Common myeloid progenitor, CD34-positive (primary cell): Measurements from ENCODE around the gene ROBO1.

Experiments
- CTCF ChIA-PET: fragments of 350-600 bp; sonication (Branson Sonifier 250); formaldehyde crosslinking; loops from one replicate; lab custom pipeline; 2021; ENCODE audit warnings: antibody characterized with exemption; lab: Charles Lee
- POLR2A ChIA-PET: fragments of 350-600 bp; sonication (Branson Sonifier 250); formaldehyde crosslinking; loops from one replicate; lab custom pipeline; 2021; ENCODE audit warnings: antibody characterized with exemption; lab: Charles Lee
- DNase-seq, 3 donors: peaks; one replicate each; pipeline versions ENCODE4 v3.0.0 to v3.0.0-alpha.2; 2013
- H3K27ac ChIP-seq, 2 experiments: 1 replicate in 1 of 2; 2 replicates in 1 of 2; pipeline ENCODE4 v1.7.0; 2013; ENCODE audit warnings: inconsistent platforms in 2 of 2, low read length in 2 of 2, mild to moderate bottlenecking in 2 of 2, low read depth in 1 of 2, moderate library complexity in 1 of 2; ENCODE audit not compliant: severe bottlenecking in 2 of 2, insufficient read depth in 1 of 2, poor library complexity in 1 of 2
- H3K27me3 ChIP-seq, 5 experiments: replicated peaks in 2 of 5; 1 replicate in 3 of 5; 2 replicates in 2 of 5; pipeline versions ENCODE4 v1.6.1 to v1.7.0; 2013; ENCODE audit warnings: low read length in 4 of 5, mild to moderate bottlenecking in 2 of 5, moderate library complexity in 2 of 5, inconsistent platforms in 1 of 5; ENCODE audit not compliant: insufficient read depth in 5 of 5, control insufficient read depth in 4 of 5
- H3K36me3 ChIP-seq, 4 experiments: 1 replicate in 2 of 4; 2 replicates in 2 of 4; pipeline versions ENCODE4 v1.6.1 to v1.7.0; 2013; ENCODE audit warnings: low read length in 3 of 4, control low read depth in 1 of 4, mild to moderate bottlenecking in 1 of 4; ENCODE audit not compliant: control insufficient read depth in 4 of 4, insufficient read depth in 4 of 4
- H3K4me1 ChIP-seq, 4 experiments: 1 replicate in 3 of 4; 2 replicates in 1 of 4; pipeline versions ENCODE4 v1.6.1 to v1.7.1; 2013; ENCODE audit warnings: low read length in 3 of 4, mild to moderate bottlenecking in 3 of 4, control low read depth in 1 of 4, inconsistent platforms in 1 of 4, moderate library complexity in 1 of 4; ENCODE audit not compliant: control insufficient read depth in 4 of 4, insufficient read depth in 4 of 4; ENCODE audit errors: control extremely low read depth in 1 of 4
- H3K4me3 ChIP-seq, 7 experiments: 1 replicate in 4 of 7; 2 replicates in 3 of 7; pipeline versions ENCODE4 v1.5.1 to v1.7.0; 2013; ENCODE audit warnings: mild to moderate bottlenecking in 7 of 7, low read length in 6 of 7, moderate library complexity in 6 of 7, inconsistent platforms in 2 of 7, low read depth in 2 of 7, control low read depth in 1 of 7; ENCODE audit not compliant: insufficient read depth in 4 of 7, control insufficient read depth in 1 of 7; ENCODE audit errors: extremely low read depth in 1 of 7
- H3K9me3 ChIP-seq, 5 experiments: 1 replicate in 4 of 5; 2 replicates in 1 of 5; pipeline versions ENCODE4 v1.6.1 to v1.7.1; 2013; ENCODE audit warnings: low read length in 4 of 5, mild to moderate bottlenecking in 2 of 5, inconsistent platforms in 1 of 5, low read depth in 1 of 5, moderate library complexity in 1 of 5; ENCODE audit not compliant: control insufficient read depth in 4 of 5, insufficient read depth in 2 of 5; ENCODE audit errors: control extremely low read depth in 1 of 5
- WGBS: methylation state at CpG from one replicate; pipeline ENCODE4 v1.1.5; 2013; ENCODE audit not compliant: insufficient coverage; 5-methylcytosine and 5-hydroxymethylcytosine counted together

Gene ROBO1

GRCh38 chr3:79086514-79086913, 681.3 kb downstream of the ROBO1 start:
- WGBS: 10% methylated on average over 2 of the region's 6 CpGs
- no peaks in the 10 kb centered on the region for H3K9me3 ChIP-seq
- H3K4me3 ChIP-seq: no peak overlapping the region
- ChIA-PET POLR2A (interaction anchor here (0.5 to 0.6 kb wide), 2 partner anchors 22 to 218 kb away, joined by 3 read pairs; no protein-coding TSS in a partner anchor), CTCF (interaction anchor here (0.8 to 1.6 kb wide), 2 partner anchors 8 to 30 kb away, joined by 3 read pairs; no protein-coding TSS in a partner anchor)
- no peaks in the 10 kb centered on the region for H3K36me3 ChIP-seq
- peaks cover 0 to 3% (median 0%) of the 10 kb centered on the region in 5 experiments for H3K27me3 ChIP-seq
- H3K4me1 ChIP-seq: no peaks in the 10 kb centered on the region
- peak; percentile 20 to 60 (median 48) for DNase-seq
- H3K27ac ChIP-seq: no peak overlapping the region

GRCh38 chr3:79085171-79085570, 682.6 kb downstream of the ROBO1 start:
- DNase-seq: no peak
- CTCF ChIA-PET: interaction anchor here (0.6 kb wide), 1 partner anchor 439 kb away, joined by 3 read pairs; no protein-coding TSS in a partner anchor

GRCh38 chr3:79081335-79081734, 686.5 kb downstream of the ROBO1 start:
- WGBS: 84% methylated on average over 4 of the region's 5 CpGs
- Histone ChIP-seq H3K4me3 (no peak overlapping the region), H3K27me3 (peaks cover 0 to 3% (median 0%) of the 10 kb centered on the region in 5 experiments), H3K27ac (no peak overlapping the region), H3K36me3 (no peaks in the 10 kb centered on the region), H3K9me3 (no peaks in the 10 kb centered on the region), H3K4me1 (no peaks in the 10 kb centered on the region)
- DNase-seq: no peak
- ChIA-PET POLR2A (no interaction called here), CTCF (no interaction called here)

More at GRCh38 chr3:79085171-79085570, 682.6 kb downstream of the ROBO1 start:
- POLR2A ChIA-PET: no interaction called here
- Histone ChIP-seq H3K27me3 (peaks cover 0 to 3% (median 0%) of the 10 kb centered on the region in 5 experiments), H3K4me3 (no peak overlapping the region), H3K36me3 (no peaks in the 10 kb centered on the region), H3K4me1 (no peaks in the 10 kb centered on the region), H3K27ac (no peak overlapping the region), H3K9me3 (no peaks in the 10 kb centered on the region)
- WGBS: 87% methylated on average over 1 of the region's 1 CpG

- Histone ChIP-seq H3K27ac (no peak overlapping the region), H3K4me1 (no peaks in the 10 kb centered on the region), H3K4me3 (no peak overlapping the region), H3K9me3 (no peaks in the 10 kb centered on the region), H3K36me3 (no peaks in the 10 kb centered on the region), H3K27me3 (no peaks in the 10 kb centered on the region)
- DNase-seq: no peak
- no CpG with 5 or more reads among the region's 1 CpG for WGBS
- POLR2A ChIA-PET: no interaction called here
- CTCF ChIA-PET: no interaction called here
Measured at GRCh38 chr3:79074558-79074957, 693.2 kb downstream of the ROBO1 start.

GRCh38 chr3:79067734-79068133, 700.1 kb downstream of the ROBO1 start:
- peaks cover 0 to 1% (median 0%) of the 10 kb centered on the region in 5 experiments for H3K9me3 ChIP-seq
- H3K4me3 ChIP-seq: no peak overlapping the region
- peaks cover 0 to 2% (median 0%) of the 10 kb centered on the region in 5 experiments for H3K27me3 ChIP-seq
- H3K36me3 ChIP-seq: no peaks in the 10 kb centered on the region
- no peak for DNase-seq
- H3K27ac ChIP-seq: no peak overlapping the region
- CTCF ChIA-PET: no interaction called here
- H3K4me1 ChIP-seq: no peaks in the 10 kb centered on the region
- 100% methylated on average over 1 of the region's 1 CpG for WGBS
- POLR2A ChIA-PET: no interaction called here

- no CpG with 5 or more reads among the region's 4 CpGs for WGBS
Measured at GRCh38 chr3:79066481-79066880, 701.3 kb downstream of the ROBO1 start.

GRCh38 chr3:79063624-79064023, 704.2 kb downstream of the ROBO1 start:
- POLR2A ChIA-PET: interaction anchor here (0.6 kb wide), 1 partner anchor 23 kb away, joined by 3 read pairs; no protein-coding TSS in a partner anchor
- H3K4me3 ChIP-seq: no peak overlapping the region
- no peaks in the 10 kb centered on the region for H3K4me1 ChIP-seq
- peaks cover 0 to 2% (median 0%) of the 10 kb centered on the region in 5 experiments for H3K27me3 ChIP-seq
- no peaks in the 10 kb centered on the region for H3K36me3 ChIP-seq
- H3K9me3 ChIP-seq: no peaks in the 10 kb centered on the region
- H3K27ac ChIP-seq: no peak overlapping the region
- CTCF ChIA-PET: interaction anchor here (0.6 kb wide), 1 partner anchor 428 kb away, joined by 3 read pairs; no protein-coding TSS in a partner anchor
- 100% methylated on average over 1 of the region's 2 CpGs for WGBS
- DNase-seq: no peak

More at GRCh38 chr3:79066481-79066880, 701.3 kb downstream of the ROBO1 start:
- Histone ChIP-seq H3K36me3 (no peaks in the 10 kb centered on the region), H3K27ac (no peak overlapping the region), H3K27me3 (peaks cover 0 to 2% (median 0%) of the 10 kb centered on the region in 5 experiments), H3K9me3 (peaks cover 0 to 1% (median 0%) of the 10 kb centered on the region in 5 experiments), H3K4me3 (no peak overlapping the region), H3K4me1 (no peaks in the 10 kb centered on the region)
- POLR2A ChIA-PET: no interaction called here
- CTCF ChIA-PET: interaction anchor here (1.4 kb wide), 1 partner anchor 18 kb away, joined by 3 read pairs; no protein-coding TSS in a partner anchor
- no peak for DNase-seq
